Mesodermal cell (in vitro differentiated cells): ENCODE results near the gene NAPG.

ENCODE experiments used
- H3K27ac ChIP-seq: 2 replicates; pipeline ENCODE4 v1.7.0; 2013; ENCODE audit warnings: mild to moderate bottlenecking, low read depth, low read length, moderate library complexity; ENCODE audit not compliant: severe bottlenecking
- H3K36me3 ChIP-seq: 2 replicates; pipeline ENCODE4 v1.7.1; 2013; ENCODE audit warnings: mild to moderate bottlenecking, low read length, moderate library complexity; ENCODE audit not compliant: control insufficient read depth, insufficient read depth
- H3K4me1 ChIP-seq: one replicate; pipeline ENCODE4 v1.7.1; 2013; ENCODE audit warnings: mild to moderate bottlenecking, low read length; ENCODE audit not compliant: insufficient read depth, control insufficient read depth, poor library complexity, severe bottlenecking
- H3K4me3 ChIP-seq: 2 replicates; pipeline ENCODE4 v1.7.0; 2013; ENCODE audit warnings: low read length, control low read depth, mild to moderate bottlenecking; ENCODE audit not compliant: insufficient read depth, poor library complexity, severe bottlenecking; ENCODE audit errors: extremely low read depth
- H3K9me3 ChIP-seq: 2 replicates; pipeline ENCODE4 v1.7.1; 2013; ENCODE audit warnings: mild to moderate bottlenecking, low read length, moderate library complexity; ENCODE audit not compliant: control insufficient read depth
- WGBS, 2 experiments: methylation state at CpG; one replicate each; pipeline ENCODE4 v1.1.5; 2013; ENCODE audit warnings: missing lambda C conversion rate in 2 of 2; ENCODE audit not compliant: insufficient coverage in 2 of 2; 5-methylcytosine and 5-hydroxymethylcytosine counted together

NAPG gene

GRCh38 chr18:10514601-10515000, 11.2 kb upstream of the NAPG start:
- no peaks in the 10 kb centered on the region for H3K36me3 ChIP-seq
- H3K4me3 ChIP-seq: no peak overlapping the region
- H3K9me3 ChIP-seq: no peaks in the 10 kb centered on the region
- no peaks in the 10 kb centered on the region for H3K4me1 ChIP-seq
- no peak overlapping the region for H3K27ac ChIP-seq

- Histone ChIP-seq H3K4me3 (no peak overlapping the region), H3K9me3 (no peaks in the 10 kb centered on the region), H3K4me1 (no peaks in the 10 kb centered on the region), H3K36me3 (no peaks in the 10 kb centered on the region), H3K27ac (no peak overlapping the region)
- 54 to 57% methylated on average over 4 of the region's 4 CpGs for WGBS, 2 experiments
Observed at GRCh38 chr18:10515456-10515855, 10.4 kb upstream of the NAPG start.

- Histone ChIP-seq H3K4me1 (no peaks in the 10 kb centered on the region), H3K4me3 (no peak overlapping the region)
Observed at GRCh38 chr18:10516078-10516477, 9.7 kb upstream of the NAPG start.

GRCh38 chr18:10518595-10519255, 7.1 kb upstream of the NAPG start:
- Histone ChIP-seq H3K9me3 (no peaks in the 10 kb centered on the region), H3K4me3 (no peak overlapping the region), H3K27ac (no peak overlapping the region), H3K4me1 (no peaks in the 10 kb centered on the region), H3K36me3 (no peaks in the 10 kb centered on the region)
- 86 to 96% methylated on average over 5 to 9 of the region's 12 CpGs for WGBS, 2 experiments

More at GRCh38 chr18:10516078-10516477, 9.7 kb upstream of the NAPG start:
- 90 to 100% methylated on average over 1 to 2 of the region's 2 CpGs for WGBS, 2 experiments
- H3K9me3 ChIP-seq: no peaks in the 10 kb centered on the region
- H3K36me3 ChIP-seq: no peaks in the 10 kb centered on the region
- no peak overlapping the region for H3K27ac ChIP-seq

GRCh38 chr18:10519366-10519765, 6.5 kb upstream of the NAPG start:
- Histone ChIP-seq H3K4me1 (no peaks in the 10 kb centered on the region), H3K27ac (no peak overlapping the region), H3K36me3 (no peaks in the 10 kb centered on the region), H3K4me3 (no peak overlapping the region), H3K9me3 (no peaks in the 10 kb centered on the region)
- WGBS, 2 experiments: 100% methylated on average over 1 of the region's 2 CpGs

GRCh38 chr18:10519999-10520935, 5.6 kb upstream of the NAPG start:
- Histone ChIP-seq H3K4me1 (no peaks in the 10 kb centered on the region), H3K36me3 (no peaks in the 10 kb centered on the region), H3K9me3 (no peaks in the 10 kb centered on the region), H3K27ac (no peak overlapping the region), H3K4me3 (no peak overlapping the region)
- 4 to 28% methylated on average over 6 to 10 of the region's 17 CpGs for WGBS, 2 experiments

- 83 to 91% methylated on average over 8 of the region's 8 CpGs for WGBS, 2 experiments
- no peaks in the 10 kb centered on the region for H3K9me3 ChIP-seq
- no peaks in the 10 kb centered on the region for H3K4me1 ChIP-seq
- H3K27ac ChIP-seq: no peak overlapping the region
- H3K36me3 ChIP-seq: no peaks in the 10 kb centered on the region
- no peak overlapping the region for H3K4me3 ChIP-seq
Observed at GRCh38 chr18:10521566-10521965, 4.3 kb upstream of the NAPG start.

GRCh38 chr18:10522574-10522973, 3.3 kb upstream of the NAPG start:
- H3K4me1 ChIP-seq: peaks cover 3% of the 10 kb centered on the region
- 91 to 94% methylated on average over 2 of the region's 2 CpGs for WGBS, 2 experiments

GRCh38 chr18:10523544-10523943, 2.3 kb upstream of the NAPG start:
- no peak overlapping the region for H3K27ac ChIP-seq
- H3K9me3 ChIP-seq: no peaks in the 10 kb centered on the region
- H3K4me1 ChIP-seq: peaks cover 3% of the 10 kb centered on the region
- 52 to 86% methylated on average over 2 of the region's 4 CpGs for WGBS, 2 experiments
- no peaks in the 10 kb centered on the region for H3K36me3 ChIP-seq
- no peak overlapping the region for H3K4me3 ChIP-seq

More at GRCh38 chr18:10522574-10522973, 3.3 kb upstream of the NAPG start:
- Histone ChIP-seq H3K36me3 (no peaks in the 10 kb centered on the region), H3K4me3 (no peak overlapping the region), H3K9me3 (no peaks in the 10 kb centered on the region), H3K27ac (no peak overlapping the region)

GRCh38 chr18:10524507-10525370, 1.1 kb upstream of the NAPG start:
- H3K4me1 ChIP-seq: peaks cover 3% of the 10 kb centered on the region
- no peak overlapping the region for H3K27ac ChIP-seq
- no peak overlapping the region for H3K4me3 ChIP-seq
- WGBS, 2 experiments: 89 to 90% methylated on average over 7 to 9 of the region's 11 CpGs
- H3K9me3 ChIP-seq: no peaks in the 10 kb centered on the region
- H3K36me3 ChIP-seq: no peaks in the 10 kb centered on the region
